HG03520 (cell line): ENCODE measurements around the gene ARL3.
"Not testable (repeated sequence)": the region's sequence is repeated elsewhere in the genome, so short reads cannot be mapped to it uniquely, and the experiment has no call there.

Experiments used
- ATAC-seq: cut with Tn5 transposase; IDR thresholded peaks from one replicate; pipeline ENCODE4 v1.9.1; 2021; ENCODE audit warnings: mild to moderate bottlenecking, moderate library complexity; ENCODE audit not compliant: unreplicated experiment

Gene ARL3

GRCh38 chr10:102740229-102740628 is 26.0 kb upstream of the ARL3 start:
- ATAC-seq: no peak

DNA sequence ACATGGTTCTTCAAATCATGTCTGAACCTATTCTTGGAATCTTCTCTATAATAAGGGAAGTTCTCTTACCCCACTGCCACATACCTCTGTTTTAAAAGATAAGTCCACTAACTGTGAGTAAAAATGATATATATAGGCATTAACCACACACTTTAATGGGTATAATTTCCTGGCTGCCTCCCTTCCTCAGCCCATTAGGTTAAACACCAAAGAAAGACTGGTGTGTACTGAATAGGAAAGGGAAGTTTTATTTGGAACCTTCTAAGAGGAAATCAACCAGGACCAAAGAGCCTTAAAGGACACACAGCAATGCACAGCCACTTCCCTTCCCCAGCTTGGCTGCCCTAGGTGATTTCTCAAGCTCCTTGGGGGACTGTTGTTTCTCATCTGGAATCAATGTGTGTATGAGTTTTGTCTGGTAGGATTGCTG is 24.5 kb upstream of the ARL3 start:
- ATAC-seq: no peak

- no peak for ATAC-seq
Observed at GRCh38 chr10:102735065-102735562, 20.9 kb upstream of the ARL3 start.

- ATAC-seq: no peak
Observed at GRCh38 chr10:102732661-102733060, 18.5 kb upstream of the ARL3 start.

- no peak for ATAC-seq
Observed at GRCh38 chr10:102731222-102731800, 17.1 kb upstream of the ARL3 start.

GRCh38 chr10:102729029-102730026 is 15.1 kb upstream of the ARL3 start:
- no peak for ATAC-seq

DNA sequence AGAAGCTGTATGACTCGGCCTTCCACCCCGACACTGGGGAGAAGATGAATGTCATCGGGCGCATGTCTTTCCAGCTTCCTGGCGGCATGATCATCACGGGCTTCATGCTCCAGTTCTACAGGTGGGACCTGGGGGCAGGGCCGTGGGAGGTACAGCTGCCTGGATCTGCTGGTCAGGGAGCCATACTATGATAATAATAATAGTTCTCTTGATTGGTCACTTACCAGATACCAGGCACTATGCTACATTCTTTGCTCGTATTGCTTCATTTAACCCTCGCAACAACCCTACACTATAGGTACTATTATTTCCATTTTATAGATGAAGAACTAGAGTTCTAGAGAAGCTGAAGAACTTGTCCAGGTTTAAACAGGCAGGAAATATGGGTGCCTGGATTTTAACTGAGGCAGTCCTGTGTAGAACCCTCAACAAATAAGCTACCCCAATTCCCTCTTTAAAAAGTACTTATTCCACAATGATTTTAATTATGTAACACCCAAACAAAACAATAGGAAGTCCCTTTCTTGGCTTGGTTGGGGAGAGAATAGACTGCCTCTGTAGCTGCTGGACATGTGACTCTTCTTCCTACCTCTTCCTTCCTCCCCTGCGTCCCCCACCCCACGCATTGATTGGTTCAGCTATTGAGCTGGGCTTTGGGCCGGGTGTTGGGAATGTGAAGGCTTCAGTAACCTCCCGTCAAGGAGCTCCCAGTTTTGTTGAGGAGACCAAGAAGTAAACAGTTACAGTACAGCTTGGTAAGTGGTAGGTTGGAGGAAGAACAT is 13.0 kb upstream of the ARL3 start:
- no peak for ATAC-seq

DNA sequence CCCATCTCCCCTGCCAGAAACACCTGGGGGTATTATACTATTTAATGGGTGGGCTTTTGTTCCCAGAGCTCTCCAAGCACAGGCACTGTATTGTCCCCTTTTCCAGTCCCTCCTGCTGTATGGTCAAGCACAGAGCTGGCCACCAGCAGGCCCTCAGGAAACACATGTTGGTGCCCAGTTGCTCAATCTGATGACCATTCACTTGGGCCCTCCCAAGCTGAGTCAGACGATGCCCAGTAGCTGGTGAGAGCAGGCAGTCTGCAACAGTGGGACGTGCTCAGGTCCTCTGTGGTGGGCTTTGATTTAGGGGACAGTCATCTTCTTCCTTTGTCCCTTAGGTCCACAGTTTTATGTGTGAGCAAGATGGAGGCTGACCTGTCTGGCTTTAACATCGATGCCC is 12.1 kb upstream of the ARL3 start:
- no peak for ATAC-seq

DNA sequence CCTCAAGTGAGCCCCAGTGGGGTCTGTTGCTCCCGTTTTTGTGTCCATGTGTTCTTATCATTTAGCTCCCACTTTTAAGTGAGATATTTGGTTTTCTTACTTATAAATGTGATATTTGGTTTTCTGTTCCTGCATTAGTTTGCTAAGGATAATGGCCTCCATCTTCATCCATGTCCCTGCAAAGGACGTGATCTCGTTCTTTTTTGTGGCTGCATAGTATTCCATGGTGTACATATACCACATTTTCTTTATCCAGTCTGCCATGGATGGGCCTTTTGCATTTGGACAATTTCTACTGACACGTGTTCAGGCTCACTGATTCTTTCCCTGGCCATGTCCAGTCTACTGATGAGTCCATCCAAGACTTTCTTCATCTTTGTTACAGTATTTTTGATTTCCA is 9.8 kb upstream of the ARL3 start:
- ATAC-seq: no peak

- no peak for ATAC-seq
Observed at GRCh38 chr10:102721954-102722353, 7.8 kb upstream of the ARL3 start.

DNA sequence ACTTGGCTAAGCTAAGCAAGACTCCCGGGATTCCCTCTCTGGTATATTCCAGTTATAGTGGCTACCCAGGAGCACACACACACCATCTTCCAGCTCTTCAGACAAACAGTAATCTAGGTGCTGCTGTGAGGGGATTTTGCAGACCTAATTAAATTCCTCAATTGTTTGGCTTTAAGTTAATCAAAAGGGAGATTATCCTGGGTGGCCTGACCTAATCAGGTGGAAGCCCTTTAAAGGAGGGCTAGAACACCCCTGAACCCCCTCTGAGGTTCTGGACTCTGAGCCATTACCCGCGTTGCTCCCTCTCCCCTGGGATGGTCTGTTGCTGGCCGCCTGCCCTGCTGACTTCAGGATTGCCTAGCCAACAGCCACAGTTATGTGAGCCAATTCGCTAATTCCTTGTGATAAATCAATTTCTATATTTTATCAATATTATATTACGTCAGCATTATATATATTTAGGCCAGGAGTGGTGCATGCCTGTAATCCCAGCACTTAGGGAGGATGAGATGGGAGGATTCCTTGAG is 6.6 kb upstream of the ARL3 start:
- no peak for ATAC-seq

GRCh38 chr10:102720337-102720736 is 6.1 kb upstream of the ARL3 start:
- no peak for ATAC-seq

- no peak for ATAC-seq
Observed at GRCh38 chr10:102718220-102718619, 4.0 kb upstream of the ARL3 start.

- ATAC-seq: not testable (repeated sequence)
Observed at GRCh38 chr10:102716900-102717565, 2.8 kb upstream of the ARL3 start.

DNA sequence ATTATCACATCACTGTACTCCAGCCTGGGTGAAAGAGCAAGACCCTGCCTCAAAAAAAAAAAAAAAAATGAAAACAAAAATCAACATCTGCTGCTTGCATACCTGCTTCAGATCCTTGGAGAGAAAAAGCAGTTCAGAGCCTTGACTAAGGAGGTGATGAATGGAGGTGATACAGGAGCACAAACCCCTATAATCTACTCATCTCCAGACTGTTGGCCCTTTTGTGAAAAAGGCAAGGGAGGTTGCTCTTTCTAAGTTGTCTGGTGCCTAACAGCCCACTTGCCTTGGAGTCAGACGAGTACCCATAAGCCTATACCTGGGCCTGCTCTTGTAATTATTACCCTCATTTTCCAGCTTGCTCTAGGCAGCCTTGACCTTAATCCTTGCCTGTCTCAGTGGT is 1.7 kb upstream of the ARL3 start:
- ATAC-seq: no peak

DNA sequence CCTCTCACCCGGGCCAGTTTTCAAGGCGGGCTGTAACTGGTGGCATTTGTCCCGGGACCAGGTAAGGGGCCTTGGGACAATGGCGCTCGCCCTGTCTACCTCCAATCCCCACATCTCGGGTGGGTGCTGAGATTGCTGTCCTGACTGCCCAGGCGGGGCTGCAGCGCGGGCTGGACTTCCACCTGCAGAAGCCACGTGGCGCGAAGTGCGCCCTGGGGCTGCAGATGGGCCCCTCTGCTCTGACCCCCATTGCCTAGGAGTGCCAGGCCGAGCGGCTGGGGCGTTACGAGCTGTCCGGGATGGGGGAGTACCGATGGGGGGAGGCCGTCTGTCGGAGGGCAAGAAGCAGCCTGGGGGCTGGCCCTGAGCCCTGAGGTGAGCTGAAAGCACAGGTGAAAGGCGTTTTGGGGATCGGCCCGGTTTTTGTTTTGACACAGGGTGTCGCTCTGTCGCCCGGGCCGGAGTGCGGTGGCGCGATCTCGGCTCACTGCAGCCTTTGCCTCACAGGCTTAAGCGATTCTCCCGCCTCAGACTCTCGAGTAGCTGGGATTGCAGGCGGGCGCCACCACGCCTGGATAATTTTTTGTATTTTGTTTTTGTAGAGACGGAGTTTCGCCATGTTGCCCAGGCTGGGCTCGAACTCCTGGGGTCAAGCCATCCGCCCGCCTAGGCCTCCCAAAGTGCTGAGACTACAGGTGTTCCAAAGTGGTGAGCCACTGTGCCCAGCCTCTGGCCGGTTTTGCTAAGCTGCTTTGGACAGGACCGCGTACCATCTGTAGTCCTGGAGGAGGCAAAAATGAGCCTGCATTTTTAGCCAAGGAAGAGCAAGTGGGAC is 641 bp upstream of the ARL3 start, which contains the start of gene SFXN2:
Gene SFXN2, plus strand, starts transcription at position 16 of the 835 bp plus-strand sequence. CDS start 12,001 bp downstream, outside the sequence.
- peak; percentile 2 for ATAC-seq

- ATAC-seq: peak; percentile 34
Observed at GRCh38 chr10:102713539-102713813, 721 bp downstream of the ARL3 start.

GRCh38 chr10:102712843-102713538 is 1.2 kb downstream of the ARL3 start:
- ATAC-seq: no peak

DNA sequence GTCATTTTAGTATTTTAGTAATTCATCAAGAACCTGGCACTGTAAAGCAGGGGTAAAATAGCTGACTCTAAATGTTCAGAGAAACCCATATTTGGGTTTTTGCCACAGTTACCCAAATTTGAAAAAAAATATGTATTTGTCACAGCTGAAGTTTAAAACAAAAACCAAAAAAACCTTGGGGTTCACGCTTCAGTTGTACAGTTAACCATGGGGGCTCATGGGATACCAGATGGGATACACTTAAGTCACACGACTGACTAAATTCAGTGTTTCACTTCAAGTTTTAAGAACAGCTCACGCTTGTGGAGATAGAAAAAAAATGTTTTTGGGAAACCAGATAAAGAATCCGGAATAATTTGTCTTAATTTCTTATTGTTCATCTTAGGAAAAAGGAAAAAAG is 2.1 kb downstream of the ARL3 start:
- ATAC-seq: no peak
